Measurements from ENCODE around the gene GAPVD1. TPM values are rescaled to one million over a fixed set of nuclear protein-coding genes. Genes with fewer than 3 reads are reported as not detected.

GAPVD1 gene
- total RNA-seq, 1 donor from 2014 or later, result 33.4 TPM

- intact Hi-C loops (cut with micrococcal nuclease), result no loop called here
- Histone ChIP-seq H3K4me1 (no peaks in the 10 kb centered on the region), H3K27me3 (ENCODE audit: low read depth) (no peaks in the 10 kb centered on the region), H3K27ac (replicated peaks) (no peak overlapping the region), H3K9me3 (replicated peaks) (no peaks in the 10 kb centered on the region), H3K36me3 (peaks cover 97% of the 10 kb centered on the region), H3K4me3 (no peak overlapping the region)
- DNase-seq, result no peak
- TF ChIP-seq CTCF (IDR thresholded peaks at IDR 0.05; ENCODE audit: borderline replicate concordance), result no peak
Measured at GRCh38 chr9:125359011-125359410, 97.4 kb downstream of the GAPVD1 start.

DNA sequence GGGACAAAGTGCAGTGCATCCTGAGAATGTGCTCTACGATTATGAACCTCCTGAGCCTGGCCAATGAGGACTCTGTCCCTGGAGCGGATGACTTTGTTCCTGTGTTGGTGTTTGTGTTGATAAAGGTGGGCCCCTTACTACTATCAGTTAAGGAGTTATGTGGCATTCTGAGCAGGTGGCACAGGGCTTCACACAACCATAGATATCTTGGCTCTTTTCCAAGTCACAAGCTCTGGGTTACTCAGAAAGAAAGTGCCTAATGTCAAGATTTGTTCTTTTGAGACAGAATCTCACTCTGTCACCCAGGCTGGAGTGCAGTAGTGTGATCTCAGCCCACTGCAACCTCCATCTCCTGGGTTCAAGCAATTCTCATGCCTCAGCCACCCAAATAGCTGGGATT is 99.0 kb downstream of the GAPVD1 start:
- DNase-seq, result no peak
- Histone ChIP-seq H3K27ac (replicated peaks) (no peak overlapping the region), H3K4me1 (no peaks in the 10 kb centered on the region), H3K9me3 (replicated peaks) (no peaks in the 10 kb centered on the region), H3K4me3 (no peak overlapping the region), H3K27me3 (ENCODE audit: low read depth) (no peaks in the 10 kb centered on the region), H3K36me3 (peaks cover 97% of the 10 kb centered on the region)
- TF ChIP-seq CTCF (IDR thresholded peaks at IDR 0.05; ENCODE audit: borderline replicate concordance), result no peak
- intact Hi-C loops (cut with micrococcal nuclease), result no loop called here

- intact Hi-C loops (cut with micrococcal nuclease), result no loop called here
- no peak for DNase-seq
- H3K4me1 ChIP-seq, result no peaks in the 10 kb centered on the region
Measured at GRCh38 chr9:125361837-125362531, 100.4 kb downstream of the GAPVD1 start.

GRCh38 chr9:125366676-125367075 is 105.0 kb downstream of the GAPVD1 start:
- intact Hi-C loops (cut with micrococcal nuclease), result no loop called here
- DNase-seq, result no peak
- Histone ChIP-seq H3K27ac (replicated peaks) (no peak overlapping the region), H3K4me1 (no peaks in the 10 kb centered on the region), H3K36me3 (peaks cover 49% of the 10 kb centered on the region), H3K4me3 (no peak overlapping the region), H3K27me3 (ENCODE audit: low read depth) (no peaks in the 10 kb centered on the region), H3K9me3 (replicated peaks) (no peaks in the 10 kb centered on the region)
- no peak for TF ChIP-seq CTCF (IDR thresholded peaks at IDR 0.05; ENCODE audit: borderline replicate concordance)

More at GRCh38 chr9:125361837-125362531, 100.4 kb downstream of the GAPVD1 start:
- Histone ChIP-seq H3K4me3 (no peak overlapping the region), H3K27me3 (ENCODE audit: low read depth) (no peaks in the 10 kb centered on the region), H3K9me3 (replicated peaks) (no peaks in the 10 kb centered on the region), H3K36me3 (peaks cover 84% of the 10 kb centered on the region), H3K27ac (replicated peaks) (no peak overlapping the region)
- TF ChIP-seq CTCF (IDR thresholded peaks at IDR 0.05; ENCODE audit: borderline replicate concordance), result no peak

GRCh38 chr9:125370786-125371185 is 109.2 kb downstream of the GAPVD1 start:
- Histone ChIP-seq H3K27ac (replicated peaks) (no peak overlapping the region), H3K4me3 (no peak overlapping the region), H3K4me1 (peaks cover 9% of the 10 kb centered on the region), H3K9me3 (replicated peaks) (no peaks in the 10 kb centered on the region), H3K36me3 (peaks cover 9% of the 10 kb centered on the region), H3K27me3 (ENCODE audit: low read depth) (no peaks in the 10 kb centered on the region)
- intact Hi-C loops (cut with micrococcal nuclease), result no loop called here
- no peak for TF ChIP-seq CTCF (IDR thresholded peaks at IDR 0.05; ENCODE audit: borderline replicate concordance)
- no peak for DNase-seq
